ENCODE data around the gene CAMK1D. TPM values are rescaled to one million over a fixed set of nuclear protein-coding genes. Genes with fewer than 3 reads are reported as not detected.

The CAMK1D gene
- total and polyA plus RNA-seq, 2 donors (not counting 3 experiments of a cell fraction or from before 2014, with no cell fraction given) = 0.37 to 4.2 TPM

GRCh38 chr10:12639996-12640944, 290.9 kb downstream of the CAMK1D start:
- H3K4me3 ChIP-seq (replicated peaks in 1 of 3; ENCODE audit: insufficient read depth in 1 of 3, low read depth in 1 of 3, low read length in 3 of 3) = no peak overlapping the region
- ChIA-PET CTCF (interaction anchor here (2.0 kb wide), 2 partner anchors 16 to 67 kb away, joined by 6 to 15 read pairs; no protein-coding TSS in a partner anchor), POLR2A (no interaction called here)
- no peaks in the 10 kb centered on the region for H3K36me3 ChIP-seq (ENCODE audit: control insufficient read depth in 2 of 2, extremely low read depth in 1 of 2, insufficient read depth in 2 of 2, low read length in 2 of 2)
- H3K27me3 ChIP-seq (ENCODE audit: control insufficient read depth in 2 of 2, insufficient read depth in 2 of 2, low read length in 2 of 2) = no peaks in the 10 kb centered on the region
- H3K9me1 ChIP-seq (replicated peaks; ENCODE audit: control insufficient read depth, extremely low read depth, insufficient read depth, low read length) = no peaks in the 10 kb centered on the region
- H3K9ac ChIP-seq (replicated peaks; ENCODE audit: extremely low read depth, insufficient read depth, low read length) = no peak overlapping the region
- FAIRE-seq = no peak
- H4K20me1 ChIP-seq (replicated peaks; ENCODE audit: control insufficient read depth, extremely low read depth, insufficient read depth, low read length) = no peaks in the 10 kb centered on the region
- no peak overlapping the region for H2AFZ ChIP-seq (ENCODE audit: low read depth, low read length)
- H3K27ac ChIP-seq (ENCODE audit: insufficient read depth, low read depth, low read length) = no peak overlapping the region
- BruUV-seq (replicated peaks) = no TSS peak
- DNase-seq (ENCODE audit: low read depth, low spot score) = no peak
- dilution Hi-C loops (cut with MboI; ENCODE audit: extremely low pct_ligation_motif_present, low sequenced_read_pairs) (no loop called here), intact Hi-C loops (cut with micrococcal nuclease) (no loop called here)
- TF ChIP-seq FOS (IDR thresholded peaks at IDR 0.05; ENCODE audit: borderline replicate concordance, insufficient read depth, low read length) (no peak), EZH2 (IDR thresholded peaks at IDR 0.05; ENCODE audit: borderline replicate concordance, low read depth, low read length, severe bottlenecking) (no peak), JUN (IDR thresholded peaks at IDR 0.05; ENCODE audit: borderline replicate concordance, insufficient read depth, insufficient read length, low read depth) (no peak), CTCF (IDR thresholded peaks at IDR 0.05; ENCODE audit: extremely low read depth in 1 of 2, insufficient read depth in 1 of 2, low read depth in 1 of 2, low read length in 2 of 2) (no peak), MYC (IDR thresholded peaks at IDR 0.05; ENCODE audit: low read depth, low read length) (no peak), POLR2A (IDR thresholded peaks at IDR 0.05; ENCODE audit: low read depth, low read length) (no peak), MAX (IDR thresholded peaks at IDR 0.05; ENCODE audit: insufficient read depth, insufficient read length) (no peak), GATA2 (IDR thresholded peaks at IDR 0.05; ENCODE audit: insufficient read depth, insufficient read length, low read depth, low read length) (no peak), POLR2AphosphoS5 (IDR thresholded peaks at IDR 0.05; ENCODE audit: insufficient read depth, low read depth, low read length) (no peak)
- no peaks in the 10 kb centered on the region for H3K9me3 ChIP-seq (replicated peaks; ENCODE audit: control insufficient read depth, insufficient read depth, low read length)
- no peak overlapping the region for H3K4me2 ChIP-seq (ENCODE audit: insufficient read depth, low read length)
- H3K79me2 ChIP-seq (ENCODE audit: control insufficient read depth, insufficient read depth, low read length) = no peaks in the 10 kb centered on the region
- H3K4me1 ChIP-seq (ENCODE audit: control insufficient read depth, extremely low read depth, insufficient read depth, low read length) = no peaks in the 10 kb centered on the region

All from endothelial cell of umbilical vein (primary cell).